Measurements from ENCODE around the gene TRHDE.

Gene TRHDE

GRCh38 chr12:72511906-72512305, 239.7 kb downstream of the TRHDE start:
- DNase-seq (ENCODE audit: low spot score), result no peak

GRCh38 chr12:72520044-72520678, 248.0 kb downstream of the TRHDE start:
- peak; percentile 0 for DNase-seq (ENCODE audit: low spot score)

GRCh38 chr12:72521326-72521725, 249.2 kb downstream of the TRHDE start:
- DNase-seq (ENCODE audit: low spot score), result no peak

GRCh38 chr12:72522411-72522810, 250.2 kb downstream of the TRHDE start:
- DNase-seq (ENCODE audit: low spot score), result no peak

- DNase-seq (ENCODE audit: low spot score), result no peak
These were observed 251.6 kb downstream of the TRHDE start for GRCh38 chr12:72523754-72524153.

GRCh38 chr12:72535212-72535990, 263.2 kb downstream of the TRHDE start:
- no peak for DNase-seq (ENCODE audit: low spot score)

GRCh38 chr12:72540811-72541210, 268.6 kb downstream of the TRHDE start:
- DNase-seq (ENCODE audit: low spot score), result no peak

- DNase-seq (ENCODE audit: low spot score), result no peak
These were observed 271.8 kb downstream of the TRHDE start for GRCh38 chr12:72543777-72544467.

- DNase-seq (ENCODE audit: low spot score), result no peak
These were observed 273.9 kb downstream of the TRHDE start for GRCh38 chr12:72546106-72546505.

- DNase-seq (ENCODE audit: low spot score), result no peak
These were observed 275.4 kb downstream of the TRHDE start for GRCh38 chr12:72547573-72547972.

GRCh38 chr12:72549184-72549583, 277.0 kb downstream of the TRHDE start:
- no peak for DNase-seq (ENCODE audit: low spot score)

- DNase-seq (ENCODE audit: low spot score), result no peak
These were observed 288.0 kb downstream of the TRHDE start for GRCh38 chr12:72560003-72560769.

GRCh38 chr12:72570601-72571000, 298.4 kb downstream of the TRHDE start:
- DNase-seq (ENCODE audit: low spot score), result no peak

GRCh38 chr12:72574138-72574537, 302.0 kb downstream of the TRHDE start:
- no peak for DNase-seq (ENCODE audit: low spot score)

GRCh38 chr12:72578327-72578726, 306.2 kb downstream of the TRHDE start:
- no peak for DNase-seq (ENCODE audit: low spot score)

GRCh38 chr12:72586456-72586855, 314.3 kb downstream of the TRHDE start:
- no peak for DNase-seq (ENCODE audit: low spot score)

GRCh38 chr12:72602581-72602980, 330.4 kb downstream of the TRHDE start:
- DNase-seq (ENCODE audit: low spot score), result no peak

- no peak for DNase-seq (ENCODE audit: low spot score)
These were observed 333.8 kb downstream of the TRHDE start for GRCh38 chr12:72605975-72606374.

- no peak for DNase-seq (ENCODE audit: low spot score)
These were observed 338.2 kb downstream of the TRHDE start for GRCh38 chr12:72610342-72610741.

- no peak for DNase-seq (ENCODE audit: low spot score)
These were observed 338.7 kb downstream of the TRHDE start for GRCh38 chr12:72610854-72611358.

GRCh38 chr12:72612171-72612570, 340.0 kb downstream of the TRHDE start:
- DNase-seq (ENCODE audit: low spot score), result no peak

GRCh38 chr12:72618764-72619163, 346.6 kb downstream of the TRHDE start:
- DNase-seq (ENCODE audit: low spot score), result no peak
